Measurements from ENCODE around the gene ENTPD1.

DNA sequence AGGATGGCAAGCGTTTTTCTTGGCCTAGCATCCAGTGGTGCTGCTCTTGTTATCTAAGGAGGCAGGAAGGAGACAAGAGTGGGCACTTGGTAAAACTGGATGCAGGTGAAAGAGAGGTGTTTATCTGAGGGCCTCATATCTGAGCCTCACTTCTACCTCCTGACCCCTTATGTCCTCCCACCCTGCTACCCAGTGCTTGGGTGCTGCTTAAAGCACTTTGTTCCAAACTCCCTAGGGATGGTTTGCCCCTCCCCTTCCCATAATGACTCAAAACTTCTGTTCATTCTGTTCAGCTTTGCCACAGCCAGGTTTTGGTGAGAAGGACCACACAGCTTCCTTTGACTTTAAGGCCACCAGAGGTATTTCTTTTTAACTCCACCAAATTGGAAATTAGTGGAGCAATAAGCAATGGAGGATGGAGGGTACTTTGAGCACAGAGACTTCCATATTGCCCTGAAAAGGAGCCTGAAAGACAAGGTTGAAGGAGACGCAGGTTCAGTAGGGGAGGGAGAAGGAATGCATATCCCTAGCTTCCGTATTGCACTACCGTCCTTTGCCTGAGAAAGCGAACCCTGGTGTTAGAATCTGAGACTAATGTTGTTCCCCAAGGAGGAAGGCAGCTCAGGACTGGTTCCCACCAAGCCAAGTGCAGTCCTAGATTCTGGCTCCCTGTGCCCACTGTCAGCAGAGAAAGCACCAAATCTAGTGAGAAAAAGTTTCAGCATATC lies 30.1 kb downstream of the ENTPD1 start:
- TF ChIP-seq, protein P1, sequence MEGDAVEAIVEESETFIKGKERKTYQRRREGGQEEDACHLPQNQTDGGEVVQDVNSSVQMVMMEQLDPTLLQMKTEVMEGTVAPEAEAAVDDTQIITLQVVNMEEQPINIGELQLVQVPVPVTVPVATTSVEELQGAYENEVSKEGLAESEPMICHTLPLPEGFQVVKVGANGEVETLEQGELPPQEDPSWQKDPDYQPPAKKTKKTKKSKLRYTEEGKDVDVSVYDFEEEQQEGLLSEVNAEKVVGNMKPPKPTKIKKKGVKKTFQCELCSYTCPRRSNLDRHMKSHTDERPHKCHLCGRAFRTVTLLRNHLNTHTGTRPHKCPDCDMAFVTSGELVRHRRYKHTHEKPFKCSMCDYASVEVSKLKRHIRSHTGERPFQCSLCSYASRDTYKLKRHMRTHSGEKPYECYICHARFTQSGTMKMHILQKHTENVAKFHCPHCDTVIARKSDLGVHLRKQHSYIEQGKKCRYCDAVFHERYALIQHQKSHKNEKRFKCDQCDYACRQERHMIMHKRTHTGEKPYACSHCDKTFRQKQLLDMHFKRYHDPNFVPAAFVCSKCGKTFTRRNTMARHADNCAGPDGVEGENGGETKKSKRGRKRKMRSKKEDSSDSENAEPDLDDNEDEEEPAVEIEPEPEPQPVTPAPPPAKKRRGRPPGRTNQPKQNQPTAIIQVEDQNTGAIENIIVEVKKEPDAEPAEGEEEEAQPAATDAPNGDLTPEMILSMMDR (IDR thresholded peaks at IDR 0.05; ENCODE audit: insufficient read depth, low read length, poor library complexity, severe bottlenecking): no peak
- no peak for TF ChIP-seq EZH2phosphoT487 (conservative IDR thresholded peaks at IDR 0.05; ENCODE audit: low read length)

All from SU-DHL-6 (cell line).